ENCODE data around the gene MEGF6. TPM values are rescaled to one million over a fixed set of nuclear protein-coding genes. Genes with fewer than 3 reads are reported as not detected.

MEGF6 gene
- total RNA-seq, 1 experiment from 2014 or later = 21.3 TPM

DNA sequence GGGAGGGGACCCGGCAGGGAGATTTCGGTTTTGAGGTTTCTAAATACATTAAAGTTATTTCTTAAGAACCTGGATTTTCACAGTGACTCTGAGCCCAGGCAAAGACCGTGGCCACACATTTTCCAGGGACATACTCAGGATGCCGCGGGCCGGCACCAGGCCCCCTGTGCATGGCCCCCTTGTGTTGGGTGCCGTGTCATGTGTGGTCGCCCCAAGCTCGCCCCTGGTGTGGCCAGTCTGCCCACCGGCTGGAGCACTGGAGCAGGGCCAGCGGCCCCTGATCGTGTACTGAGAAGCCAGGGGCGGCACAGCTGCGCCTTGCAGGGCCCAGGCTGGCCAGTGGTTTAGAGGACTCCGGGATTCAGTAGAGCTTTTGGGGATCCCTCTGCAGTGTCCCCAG is 130.3 kb downstream of the MEGF6 start:
- no peak overlapping the region for H2BK120ac ChIP-seq (ENCODE audit: low read depth, low read length, poor library complexity, severe bottlenecking)
- H3K79me1 ChIP-seq (ENCODE audit: insufficient read depth, low read depth, low read length, poor library complexity, severe bottlenecking) = no peaks in the 10 kb centered on the region
- H3K4me1 ChIP-seq (ENCODE audit: insufficient read depth, low read length) = no peaks in the 10 kb centered on the region
- no peak overlapping the region for H2BK15ac ChIP-seq (ENCODE audit: low read depth, low read length)
- no peak overlapping the region for H4K91ac ChIP-seq (ENCODE audit: insufficient read length, low read depth, low read length)
- H3K27ac Mint-ChIP-seq = no peak overlapping the region
- H3K9me3 ChIP-seq (ENCODE audit: control insufficient read depth, low read depth, low read length) = no peaks in the 10 kb centered on the region
- H3K27me3 ChIP-seq (ENCODE audit: insufficient read depth, low read length) = no peaks in the 10 kb centered on the region
- H3K23ac ChIP-seq (ENCODE audit: insufficient read length, low read depth, low read length) = no peak overlapping the region
- peaks cover 0 to 16% (median 9%) of the 10 kb centered on the region in 3 experiments; a peak in 4 of 7 replicates for H3K36me3 Mint-ChIP-seq (ENCODE audit: insufficient read depth in 1 of 3, low read depth in 3 of 3)
- no peaks in the 10 kb centered on the region for H4K20me1 ChIP-seq (ENCODE audit: control insufficient read depth, insufficient read depth, insufficient read length)
- peaks cover 2 to 3% of the 10 kb centered on the region in 2 experiments; a peak in 3 of 4 replicates for H3K4me1 Mint-ChIP-seq
- H2BK5ac ChIP-seq (ENCODE audit: insufficient read length, low read length) = no peak overlapping the region
- no peak overlapping the region for H3K4me2 ChIP-seq (ENCODE audit: insufficient read depth, insufficient read length, low read length)
- no peak overlapping the region for H2BK12ac ChIP-seq (ENCODE audit: insufficient read length, low read depth, low read length)
- no peak overlapping the region for H3K27ac ChIP-seq (ENCODE audit: insufficient read length, low read depth, low read length)
- TF ChIP-seq, protein P1, sequence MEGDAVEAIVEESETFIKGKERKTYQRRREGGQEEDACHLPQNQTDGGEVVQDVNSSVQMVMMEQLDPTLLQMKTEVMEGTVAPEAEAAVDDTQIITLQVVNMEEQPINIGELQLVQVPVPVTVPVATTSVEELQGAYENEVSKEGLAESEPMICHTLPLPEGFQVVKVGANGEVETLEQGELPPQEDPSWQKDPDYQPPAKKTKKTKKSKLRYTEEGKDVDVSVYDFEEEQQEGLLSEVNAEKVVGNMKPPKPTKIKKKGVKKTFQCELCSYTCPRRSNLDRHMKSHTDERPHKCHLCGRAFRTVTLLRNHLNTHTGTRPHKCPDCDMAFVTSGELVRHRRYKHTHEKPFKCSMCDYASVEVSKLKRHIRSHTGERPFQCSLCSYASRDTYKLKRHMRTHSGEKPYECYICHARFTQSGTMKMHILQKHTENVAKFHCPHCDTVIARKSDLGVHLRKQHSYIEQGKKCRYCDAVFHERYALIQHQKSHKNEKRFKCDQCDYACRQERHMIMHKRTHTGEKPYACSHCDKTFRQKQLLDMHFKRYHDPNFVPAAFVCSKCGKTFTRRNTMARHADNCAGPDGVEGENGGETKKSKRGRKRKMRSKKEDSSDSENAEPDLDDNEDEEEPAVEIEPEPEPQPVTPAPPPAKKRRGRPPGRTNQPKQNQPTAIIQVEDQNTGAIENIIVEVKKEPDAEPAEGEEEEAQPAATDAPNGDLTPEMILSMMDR (conservative IDR thresholded peaks at IDR 0.05) = no peak
- no peak overlapping the region for H3K18ac ChIP-seq (ENCODE audit: insufficient read length, low read depth, low read length)
- no peak overlapping the region for H3T11ph ChIP-seq (ENCODE audit: low read length)
- peaks cover 2 to 18% of the 10 kb centered on the region in 2 experiments; a peak in 3 of 5 replicates for H3K9me3 Mint-ChIP-seq
- H2AFZ ChIP-seq (ENCODE audit: low read length) = no peak overlapping the region
- DNase-seq = no peak
- H3K9ac ChIP-seq (ENCODE audit: extremely low read depth, insufficient read length, low read length) = no peak overlapping the region
- no peak overlapping the region for H3K4me3 Mint-ChIP-seq
- peaks cover 4% of the 10 kb centered on the region for H3K27me3 Mint-ChIP-seq (ENCODE audit: low read depth)
- no CpG with 5 or more reads among the region's 15 CpGs for WGBS (ENCODE audit: extremely low coverage, insufficient read length, low lambda C conversion rate)
- no peak overlapping the region for H4K8ac ChIP-seq (replicated peaks; ENCODE audit: insufficient read length, low read depth, low read length)
- no peak overlapping the region for H3K14ac ChIP-seq (ENCODE audit: insufficient read depth, low read length)
- H2AK5ac ChIP-seq (ENCODE audit: insufficient read length, low read length) = no peak overlapping the region
- no peak overlapping the region for H3K56ac ChIP-seq (ENCODE audit: insufficient read length, low read depth, low read length)
- no peaks in the 10 kb centered on the region for H3K79me2 ChIP-seq (ENCODE audit: insufficient read depth, low read length)
- no peaks in the 10 kb centered on the region for H3K23me2 ChIP-seq (ENCODE audit: insufficient read length, low read depth, low read length, poor library complexity, severe bottlenecking)
- no peak overlapping the region for H4K5ac ChIP-seq (ENCODE audit: insufficient read length, low read depth, low read length)
- H2BK20ac ChIP-seq (ENCODE audit: low read depth, low read length, poor library complexity, severe bottlenecking) = no peak overlapping the region
- no peak overlapping the region for H3K4ac ChIP-seq (ENCODE audit: low read depth, low read length)
